Measurements from ENCODE around the gene BTG2.
"Not testable (repeated sequence)": the region's sequence is repeated elsewhere in the genome, so short reads cannot be mapped to it uniquely, and the experiment has no call there.

Gene BTG2, protein sequence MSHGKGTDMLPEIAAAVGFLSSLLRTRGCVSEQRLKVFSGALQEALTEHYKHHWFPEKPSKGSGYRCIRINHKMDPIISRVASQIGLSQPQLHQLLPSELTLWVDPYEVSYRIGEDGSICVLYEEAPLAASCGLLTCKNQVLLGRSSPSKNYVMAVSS

DNA sequence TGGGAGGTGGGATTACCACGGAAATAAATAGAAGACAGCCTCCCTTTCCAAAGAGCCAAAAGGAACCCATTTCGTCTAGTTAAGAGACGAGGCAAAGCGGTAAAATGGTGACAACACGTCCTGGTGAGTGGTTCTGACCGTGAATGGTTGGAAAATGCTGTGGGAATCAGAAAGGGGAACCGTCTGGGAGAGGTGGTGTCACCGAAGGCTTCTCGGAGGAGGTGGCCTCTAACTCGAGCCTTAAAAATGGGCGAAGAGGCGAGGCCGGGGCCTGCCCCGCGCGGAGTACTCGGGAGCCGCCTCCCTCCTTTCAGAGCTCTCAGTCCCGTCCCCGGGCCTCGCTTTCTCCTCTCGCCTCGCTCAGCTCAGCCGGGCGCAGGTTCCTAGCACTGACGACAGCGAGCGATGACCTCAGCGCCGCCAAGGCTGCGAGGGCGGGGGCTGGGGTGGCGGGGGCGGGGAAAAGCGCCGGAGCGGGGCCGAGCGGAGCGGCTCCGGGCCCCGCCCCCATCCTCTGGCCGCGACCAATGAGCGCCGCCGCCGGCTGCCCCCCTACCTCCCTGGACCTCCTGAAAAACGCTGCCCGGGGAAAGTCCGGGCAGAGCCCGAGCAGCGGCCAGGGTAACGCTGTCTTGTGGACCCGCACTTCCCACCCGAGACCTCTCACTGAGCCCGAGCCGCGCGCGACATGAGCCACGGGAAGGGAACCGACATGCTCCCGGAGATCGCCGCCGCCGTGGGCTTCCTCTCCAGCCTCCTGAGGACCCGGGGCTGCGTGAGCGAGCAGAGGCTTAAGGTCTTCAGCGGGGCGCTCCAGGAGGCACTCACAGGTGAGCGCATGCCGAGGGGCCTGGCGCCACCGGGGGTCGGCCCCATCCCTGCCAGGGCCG is at the start of gene BTG2:
TSS of gene BTG2 (plus strand) at position 601 of the 890 bp plus-strand sequence. CDS start at position 689, 88 bp downstream.
- DNase-seq: peak; percentile 95

DNA sequence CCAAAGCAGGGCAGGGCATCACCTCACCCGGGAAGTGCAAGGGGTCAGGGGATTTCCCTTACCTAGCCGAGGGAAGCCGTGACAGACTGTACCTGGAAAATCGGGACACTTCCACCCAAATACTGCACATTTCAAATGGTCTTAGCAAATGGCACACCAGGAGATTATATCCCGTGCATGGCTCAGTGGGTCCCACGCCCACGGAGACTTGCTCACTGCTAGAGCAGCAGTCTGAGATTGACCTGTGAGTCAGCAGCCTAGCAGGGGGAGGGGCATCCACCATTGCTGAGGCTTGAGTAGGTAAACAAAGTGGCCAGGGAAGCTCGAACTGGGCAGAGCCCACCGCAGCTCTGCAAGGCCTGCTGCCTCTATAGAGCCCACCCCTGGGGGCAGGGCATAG is 48.7 kb upstream of the BTG2 start:
- not testable (repeated sequence) for DNase-seq

DNA sequence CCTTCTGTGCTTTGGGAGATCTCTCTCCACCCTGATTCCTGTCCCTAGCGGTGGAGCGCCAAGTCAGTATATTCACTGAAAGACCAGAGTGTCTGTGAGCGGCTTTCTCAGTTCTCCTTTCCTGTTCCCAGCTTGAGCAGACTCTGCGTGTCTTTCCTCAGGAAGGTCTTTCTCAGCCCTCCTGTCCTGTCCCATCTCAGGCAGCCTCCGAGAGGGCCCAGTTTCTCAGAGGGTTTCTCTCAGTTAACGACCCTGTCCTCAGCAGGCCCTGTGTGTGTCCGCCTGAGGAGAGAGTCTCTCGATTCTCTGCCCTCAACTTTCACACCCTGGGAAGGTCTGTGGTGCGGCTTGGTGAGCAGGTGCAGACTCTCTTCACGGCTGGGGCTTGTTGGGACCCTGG is 41.8 kb upstream of the BTG2 start:
- no peak for DNase-seq

DNA sequence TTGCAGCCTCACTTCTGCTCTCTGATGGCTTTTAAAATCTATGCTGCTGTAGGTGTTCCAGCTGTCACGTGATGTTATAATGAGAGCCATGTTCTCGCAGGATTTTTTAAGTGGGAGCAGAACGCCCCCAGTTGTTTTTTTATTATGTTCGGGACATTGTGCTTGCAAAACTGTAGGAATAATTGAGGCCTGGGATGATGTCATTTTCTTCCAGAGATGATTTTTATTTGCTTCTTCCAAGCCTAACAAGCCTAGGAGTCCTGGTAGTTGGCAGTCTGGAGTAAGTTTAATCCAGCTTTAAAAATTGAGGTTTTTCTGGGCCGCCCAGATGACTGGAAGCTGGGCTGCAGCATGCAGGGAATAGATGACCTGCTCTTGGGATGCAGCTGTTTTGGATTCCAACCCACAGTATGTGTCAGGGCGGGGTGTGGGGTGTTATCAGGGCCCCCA is 41.2 kb upstream of the BTG2 start:
- no peak for DNase-seq

DNA sequence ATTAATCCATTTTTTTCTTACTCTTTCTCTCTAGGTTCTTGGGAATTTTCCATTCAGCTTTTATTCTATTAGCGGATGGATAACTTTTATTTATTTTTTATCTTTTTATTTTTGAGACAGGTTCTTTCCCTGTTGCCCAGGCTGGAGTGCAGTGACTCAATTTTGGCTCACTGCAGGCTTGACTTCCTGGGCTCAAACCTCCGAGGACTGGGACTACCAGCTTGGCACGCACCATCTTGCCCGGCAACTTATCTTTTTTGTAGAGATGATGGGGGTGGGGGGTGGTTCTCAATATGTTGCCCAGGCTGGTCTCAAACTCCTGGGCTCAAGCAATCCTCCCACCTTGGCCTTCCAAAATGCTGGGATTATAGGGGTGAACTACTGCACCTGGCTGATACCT is 39.8 kb upstream of the BTG2 start:
- no peak for DNase-seq

DNA sequence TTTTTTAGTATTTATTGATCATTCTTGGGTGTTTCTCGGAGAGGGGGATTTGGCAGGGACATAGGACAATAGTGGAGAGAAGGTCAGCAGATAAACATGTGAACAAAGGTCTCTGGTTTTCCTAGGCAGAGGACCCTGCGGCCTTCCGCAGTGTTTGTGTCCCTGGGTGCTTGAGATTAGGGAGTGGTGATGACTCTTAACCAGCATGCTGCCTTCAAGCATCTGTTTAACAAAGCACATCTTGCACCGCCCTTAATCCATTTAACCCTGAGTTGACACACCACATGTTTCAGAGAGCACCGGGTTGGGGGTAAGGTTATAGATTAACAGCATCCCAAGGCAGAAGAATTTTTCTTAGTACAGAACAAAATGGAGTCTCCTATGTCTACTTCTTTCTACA is 39.2 kb upstream of the BTG2 start:
- not testable (repeated sequence) for DNase-seq

DNA sequence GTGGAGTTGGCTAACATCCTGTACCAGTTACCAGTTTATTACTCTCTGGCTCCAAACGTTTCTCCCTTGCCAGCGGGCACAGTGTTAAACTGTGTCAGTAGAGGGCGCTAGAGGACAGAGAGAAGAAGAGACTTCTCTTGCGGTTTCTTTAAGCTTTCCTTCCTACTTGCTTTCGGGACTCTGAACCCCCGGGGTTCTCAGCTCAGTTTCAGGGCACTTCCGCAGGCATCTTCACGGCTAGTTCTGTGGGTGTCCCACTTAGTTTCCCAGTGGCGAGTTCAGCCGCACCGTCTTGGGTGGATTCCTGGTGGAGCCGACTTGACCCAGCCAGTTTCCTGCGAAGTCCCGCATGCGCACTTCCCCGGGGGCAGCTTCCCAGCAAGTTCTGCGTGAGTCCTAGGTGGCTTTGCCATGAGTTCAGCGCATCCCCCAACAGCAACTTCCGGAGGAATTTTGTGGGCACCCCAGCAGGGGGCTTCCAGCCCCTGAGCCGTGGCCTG is 37.9 kb upstream of the BTG2 start:
- DNase-seq: peak; percentile 76

DNA sequence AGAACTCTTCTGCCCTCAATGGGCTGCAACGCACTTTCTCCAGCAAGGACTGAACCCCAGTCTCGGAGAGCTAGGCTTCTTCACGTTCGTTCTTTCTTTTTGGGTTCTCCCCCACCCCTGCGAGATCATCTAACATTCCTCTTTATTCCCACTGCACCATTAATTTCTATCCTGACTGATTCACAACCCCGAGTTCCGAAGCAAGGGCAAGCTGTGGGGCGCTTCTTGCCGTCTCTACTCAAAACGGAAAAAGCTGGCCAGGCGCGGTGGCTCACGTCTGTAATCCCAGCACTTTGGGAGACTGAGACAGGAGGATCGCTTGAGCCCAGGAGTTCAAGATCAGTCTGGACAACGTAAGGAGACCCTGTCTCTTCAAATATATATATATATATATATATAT is 37.4 kb upstream of the BTG2 start:
- DNase-seq: no peak

DNA sequence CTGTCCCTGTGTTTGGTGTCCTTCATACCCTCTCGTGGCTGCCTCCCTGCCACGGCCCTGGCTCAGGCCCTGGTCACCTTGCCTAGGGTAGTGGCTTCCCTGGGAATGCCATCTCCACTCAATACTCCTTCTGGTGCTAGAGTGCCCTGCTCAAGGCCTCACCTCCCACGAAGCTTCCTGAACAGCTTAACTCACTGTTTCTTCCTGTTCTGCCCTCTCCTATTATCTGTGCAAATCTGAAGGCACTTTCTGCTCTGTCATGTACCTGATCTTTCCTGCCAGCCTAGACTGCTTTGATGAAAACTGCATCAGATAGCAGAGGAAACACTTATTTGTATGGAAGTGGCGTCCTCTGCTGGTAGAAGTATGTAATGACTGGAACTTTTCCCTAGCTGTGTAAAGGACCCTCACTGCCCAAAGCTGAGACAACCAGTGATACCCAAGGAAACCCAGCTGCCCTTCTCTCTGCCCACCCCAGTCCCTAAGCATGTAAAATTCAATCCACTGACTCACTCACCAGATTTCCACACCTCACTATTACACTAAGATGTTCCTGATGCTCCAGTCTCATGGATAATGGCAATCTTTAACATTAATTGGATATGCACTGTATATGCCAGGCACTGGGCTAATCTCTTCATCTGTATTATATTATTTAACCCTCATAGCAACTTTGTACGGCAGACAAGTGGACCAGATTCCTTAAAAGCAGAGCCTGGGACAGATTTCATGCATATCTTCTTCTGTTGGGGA is 36.2 kb upstream of the BTG2 start:
- DNase-seq: peak; percentile 77

DNA sequence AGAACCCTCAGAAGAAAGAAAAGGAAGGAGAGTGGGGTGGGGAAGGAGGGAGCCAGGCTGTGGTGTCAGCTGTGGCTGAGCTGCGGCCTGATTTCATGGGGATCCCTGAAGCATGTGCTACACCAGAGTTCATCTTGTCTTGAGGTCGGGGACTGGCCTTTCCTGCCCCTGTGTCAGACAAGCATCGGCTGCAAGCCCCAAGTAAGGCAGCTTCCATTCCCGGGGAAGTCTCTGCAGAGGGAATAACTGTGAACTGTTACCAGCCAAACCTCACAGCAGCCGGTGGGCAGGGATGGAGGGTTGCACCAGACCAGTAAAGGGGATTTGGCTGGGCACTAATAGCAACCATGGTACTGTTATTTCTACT is 35.7 kb upstream of the BTG2 start:
- no peak for DNase-seq

DNA sequence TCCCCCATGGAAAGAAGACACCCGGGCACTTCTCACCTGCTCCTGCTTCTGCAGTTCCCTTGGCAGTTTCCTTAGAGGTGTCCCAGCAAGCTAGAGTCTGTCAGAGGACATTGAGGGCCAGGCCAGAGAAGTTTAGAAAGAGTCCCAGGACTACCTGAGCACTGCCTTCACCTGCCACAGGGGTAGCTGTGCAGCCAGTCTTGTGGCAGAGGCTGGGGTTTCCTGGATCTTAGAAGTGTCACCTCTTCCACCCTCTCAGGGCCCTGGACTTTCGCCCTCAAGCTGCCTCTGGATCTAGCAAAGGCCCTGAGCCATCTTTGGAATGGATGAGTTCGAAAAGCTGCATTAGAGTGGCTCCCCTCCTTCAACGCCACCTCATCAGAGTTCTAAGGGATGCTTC is 34.9 kb upstream of the BTG2 start:
- DNase-seq: no peak

DNA sequence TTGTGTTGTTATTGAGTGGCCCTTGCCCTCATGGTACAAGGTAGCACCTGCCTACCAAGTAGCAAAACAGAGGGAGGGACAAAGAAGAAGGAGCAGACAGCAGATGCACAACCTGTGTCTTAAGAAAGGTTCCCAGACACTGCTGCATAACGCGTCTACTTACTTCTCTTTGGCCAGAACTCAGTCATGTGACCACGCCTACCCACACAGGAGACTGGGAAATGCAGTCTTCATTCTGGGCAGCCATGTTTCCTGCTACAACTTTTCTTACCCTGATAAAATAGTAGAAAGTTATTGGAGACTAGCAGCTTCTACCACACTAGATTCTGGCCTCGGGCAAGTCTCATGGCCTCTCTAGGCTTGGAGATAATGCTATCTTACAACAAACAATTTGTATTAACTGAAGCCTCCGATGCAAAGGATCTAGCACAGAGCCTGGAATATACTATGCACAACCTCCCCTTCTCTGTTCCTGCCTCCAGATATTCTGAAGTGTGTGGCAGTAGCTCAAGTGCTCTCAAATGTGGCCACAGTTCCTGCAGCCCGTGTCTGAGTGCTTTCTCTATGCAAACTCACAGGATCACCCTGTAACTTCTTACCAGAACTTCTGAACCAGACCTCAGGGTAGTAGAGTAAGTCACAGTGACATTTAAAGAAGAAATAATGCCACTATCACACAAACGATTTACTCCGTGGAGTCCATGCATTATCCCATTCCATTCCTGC is 34.1 kb upstream of the BTG2 start:
- DNase-seq: no peak

DNA sequence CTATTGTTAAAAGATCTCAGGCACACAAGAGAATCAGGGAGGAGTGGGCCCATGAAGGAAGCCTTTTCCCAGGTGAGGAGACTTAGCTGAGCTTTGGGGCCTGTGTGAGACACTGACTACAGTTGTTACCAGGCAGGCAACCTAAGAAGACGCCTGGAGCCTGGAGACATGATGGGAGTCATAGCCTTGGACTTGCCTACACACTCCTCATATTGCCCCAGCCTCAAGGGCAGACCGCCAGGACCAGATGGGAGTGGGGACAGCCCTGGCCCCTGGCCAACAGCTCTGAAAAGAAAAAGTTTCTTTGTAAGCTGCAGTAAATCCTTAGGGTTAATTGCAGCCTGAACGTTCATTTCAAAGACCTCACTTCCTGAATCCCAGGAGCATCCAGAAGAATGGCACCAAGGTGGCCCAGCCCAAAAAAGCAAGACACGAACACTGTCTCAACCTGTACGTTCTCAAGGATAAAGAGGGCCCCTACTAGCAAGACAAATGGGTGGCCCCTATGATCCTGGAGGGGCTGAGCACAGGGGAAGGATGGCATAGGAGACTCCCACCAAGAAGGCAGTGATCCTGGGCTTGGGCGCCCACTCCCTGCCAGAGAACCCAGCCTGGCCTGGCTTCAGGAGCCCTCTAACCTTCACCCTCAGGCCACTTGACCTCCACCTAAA is 33.2 kb upstream of the BTG2 start:
- no peak for DNase-seq

DNA sequence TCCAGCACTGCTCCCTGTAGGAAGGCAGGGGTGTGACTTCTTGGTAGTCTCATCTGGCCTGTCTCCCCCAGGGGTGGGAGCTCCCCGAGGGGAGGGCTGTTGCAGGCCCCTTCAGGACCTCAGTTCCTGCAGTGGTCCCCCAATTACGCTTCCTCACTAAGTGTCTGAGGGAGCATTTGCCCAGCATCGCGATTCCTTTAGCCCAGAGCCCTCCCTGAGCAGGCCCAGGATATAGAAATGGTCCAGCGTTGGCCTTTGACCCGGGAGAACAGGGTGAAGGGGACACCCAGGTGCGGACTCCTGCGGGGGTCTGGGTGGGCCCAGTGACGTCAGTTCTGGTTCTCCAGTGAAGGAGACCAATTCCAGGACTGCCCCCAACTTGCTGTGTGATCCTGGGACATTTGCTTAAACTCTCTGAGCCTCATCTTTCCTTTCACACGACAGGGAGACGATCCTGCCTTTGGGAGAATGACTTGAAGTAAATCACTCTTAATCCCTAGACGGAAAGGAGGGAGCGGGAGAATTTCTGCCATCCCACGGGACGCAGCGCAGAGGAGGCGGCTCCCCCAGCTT is 32.6 kb upstream of the BTG2 start:
- DNase-seq: no peak

DNA sequence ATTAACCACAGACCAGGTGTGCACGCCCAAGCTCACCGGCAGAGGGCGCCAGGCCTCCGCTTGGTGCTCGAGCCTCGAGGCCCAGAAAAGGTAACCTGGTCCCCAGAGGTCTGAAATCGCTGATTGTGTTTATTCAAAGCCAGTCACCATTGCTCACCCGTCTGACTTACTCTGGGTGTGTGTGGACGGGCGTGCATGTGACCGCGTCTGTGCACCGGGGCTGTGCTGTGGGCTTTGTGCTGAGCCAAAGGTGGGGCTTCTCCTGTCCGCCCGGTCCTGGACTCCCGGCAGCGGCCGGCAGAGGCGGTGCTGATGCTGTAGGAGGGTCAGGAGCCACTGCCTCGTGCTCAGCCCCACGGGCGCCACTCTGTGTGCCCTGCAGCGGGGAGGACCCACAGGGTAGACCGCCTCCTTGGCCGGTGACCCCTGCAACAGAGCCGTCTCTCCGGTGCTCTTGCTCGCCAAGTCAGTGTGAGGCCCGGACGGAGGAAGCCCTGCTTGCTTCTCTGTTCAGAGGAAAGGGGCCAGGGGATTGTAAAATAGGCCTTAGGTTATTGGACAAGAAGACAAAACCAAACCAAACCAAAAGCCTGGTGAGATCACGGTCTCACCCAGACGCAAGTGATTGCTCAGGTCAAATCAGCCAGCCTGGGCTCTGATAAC is 32.0 kb upstream of the BTG2 start:
- DNase-seq: peak; percentile 86

DNA sequence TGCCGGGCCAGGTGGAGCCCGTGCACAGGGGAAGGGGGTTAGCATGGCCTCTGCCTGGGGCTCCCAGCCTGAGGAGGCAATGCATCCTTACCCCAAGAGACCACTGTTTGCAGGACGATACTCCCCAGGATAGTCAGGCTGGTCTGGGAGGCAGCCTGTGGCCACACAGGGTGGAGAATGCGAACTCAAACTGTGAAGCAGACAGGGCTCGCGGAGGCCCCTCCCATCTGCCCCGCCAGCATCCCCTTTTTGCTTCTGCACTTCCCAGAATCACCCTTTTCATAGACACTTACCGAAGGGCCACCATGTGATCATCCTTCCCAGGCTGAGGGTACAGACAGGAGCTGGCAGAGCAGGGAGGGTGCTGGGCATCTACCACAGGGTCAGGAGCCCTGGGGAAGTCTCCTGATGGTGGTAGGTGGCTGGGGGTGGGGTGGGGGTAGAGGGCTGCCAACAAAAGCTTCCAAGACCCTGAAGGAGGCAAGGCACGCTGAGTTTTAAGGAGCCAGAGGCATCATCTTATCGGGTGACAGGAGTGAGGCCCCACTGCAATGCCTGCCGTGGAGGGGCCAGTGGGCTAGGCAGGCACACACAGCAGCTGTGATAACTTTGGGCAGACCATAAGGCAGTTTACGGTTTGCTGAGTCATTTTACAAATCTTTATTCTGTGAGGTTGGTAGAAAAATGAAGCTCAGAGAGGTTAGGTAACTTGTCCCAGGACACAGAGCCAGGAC is 31.3 kb upstream of the BTG2 start:
- DNase-seq: no peak

DNA sequence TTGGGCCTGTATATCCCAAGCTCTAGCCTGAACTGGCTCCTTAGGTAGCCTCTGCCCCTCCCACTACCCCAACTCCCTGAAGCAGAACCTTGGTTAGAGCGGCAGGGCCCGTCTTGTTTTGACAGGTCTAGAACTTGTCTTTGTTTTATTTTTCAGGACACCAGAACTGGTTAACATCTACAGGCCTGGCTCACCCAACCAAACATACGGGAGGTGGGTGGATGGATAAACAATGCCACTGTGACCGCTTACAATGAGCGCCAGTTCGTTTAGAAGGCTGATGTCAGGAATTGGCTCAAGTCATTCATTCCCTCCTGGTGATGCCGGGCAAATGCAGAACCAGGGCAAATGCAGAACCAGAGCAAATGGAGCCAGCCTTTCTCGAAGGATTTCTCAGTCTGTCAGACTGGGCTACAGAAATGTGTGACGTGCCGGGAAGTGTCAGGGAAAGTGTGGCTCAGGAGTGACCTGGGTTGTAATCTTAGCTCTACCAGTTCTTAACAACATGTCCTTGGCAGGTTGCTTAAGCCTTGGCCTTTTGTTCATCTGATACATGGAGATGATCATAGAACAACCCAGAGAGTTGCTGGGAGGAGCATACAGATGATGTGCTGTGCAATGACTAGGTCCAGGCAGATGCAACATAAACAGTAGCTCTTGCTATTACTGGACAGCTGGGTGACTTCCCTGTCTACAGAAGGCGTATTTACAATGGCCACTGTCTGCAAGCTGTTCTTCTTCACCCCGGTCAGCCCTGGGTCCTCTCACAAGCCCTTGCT is 30.5 kb upstream of the BTG2 start:
- no peak for DNase-seq

DNA sequence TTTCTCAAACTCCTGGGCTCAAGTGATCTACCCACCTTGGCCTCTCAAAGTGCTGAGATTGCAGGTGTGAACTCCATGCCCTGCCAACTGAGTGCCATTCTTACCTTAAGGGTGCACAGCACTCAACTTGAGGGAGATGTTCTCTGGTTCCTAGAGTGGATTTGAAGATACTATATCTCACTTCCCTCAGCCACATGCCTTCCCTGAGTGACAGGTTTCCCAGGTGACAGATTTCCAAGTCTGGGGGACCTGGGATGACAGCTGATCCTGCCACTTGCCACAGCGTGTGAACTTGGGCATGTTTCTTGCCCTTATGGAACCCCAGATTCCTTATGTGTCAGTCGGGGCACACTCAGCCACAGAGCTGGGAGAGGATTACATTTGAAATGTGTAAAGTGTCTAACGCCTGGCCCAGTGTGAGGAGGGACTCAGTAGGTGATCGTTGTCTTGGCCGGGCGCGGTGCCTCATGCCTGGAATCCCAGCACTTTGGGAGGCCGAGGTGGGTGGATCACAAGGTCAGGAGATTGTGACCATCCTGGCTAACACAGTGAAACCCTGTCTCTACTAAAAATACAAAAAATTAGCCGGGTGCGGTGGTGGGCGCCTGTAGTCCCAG is 29.6 kb upstream of the BTG2 start:
- DNase-seq: no peak

DNA sequence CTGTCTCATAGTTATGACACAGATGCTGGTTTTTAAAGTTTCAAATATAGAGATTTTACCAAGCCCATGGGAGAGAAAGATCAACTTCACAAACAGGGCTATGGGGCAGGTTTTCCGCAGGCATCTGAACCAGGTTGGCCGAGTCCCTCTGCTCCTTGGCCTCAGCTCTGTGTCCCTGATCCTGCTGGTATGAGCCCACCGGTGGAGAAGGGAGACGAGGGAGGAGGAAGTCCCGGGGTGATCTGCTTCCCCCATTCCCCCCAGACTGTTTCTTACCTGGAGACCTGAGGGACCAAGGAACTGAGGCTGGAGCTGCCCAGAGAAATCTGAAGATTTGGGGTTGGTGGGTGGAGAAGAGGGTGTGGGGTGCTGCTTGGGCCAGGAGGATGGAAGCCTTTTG is 28.9 kb upstream of the BTG2 start:
- DNase-seq: no peak

Measured in NCI-H1105 (cell line).